ENCODE data around the gene CTDSP2.
A peak's percentile ranks its signal among the peaks of the same experiment; 100 is the strongest.
"Not testable (repeated sequence)": the region's sequence is repeated elsewhere in the genome, so short reads cannot be mapped to it uniquely, and the experiment has no call there.

Gene CTDSP2

GRCh38 chr12:57846577-57847319, at the start of gene CTDSP2:
Gene CTDSP2 (minus strand): TSS chr12:57846729. CDS start chr12:57846435, 294 bp downstream.
- DNase-seq, result peak; percentile 99

GRCh38 chr12:57896115-57896433, 49.5 kb upstream of the CTDSP2 start:
- no peak for DNase-seq

GRCh38 chr12:57895389-57896114, 49.0 kb upstream of the CTDSP2 start:
- DNase-seq, result no peak

GRCh38 chr12:57894399-57895292, 48.1 kb upstream of the CTDSP2 start:
- DNase-seq, result no peak

GRCh38 chr12:57893431-57894353, 47.2 kb upstream of the CTDSP2 start:
- peak; percentile 86 for DNase-seq

- peak; percentile 28 for DNase-seq
Observed at GRCh38 chr12:57892232-57892972, 45.9 kb upstream of the CTDSP2 start.

- DNase-seq, result no peak
Observed at GRCh38 chr12:57891542-57892228, 45.2 kb upstream of the CTDSP2 start.

GRCh38 chr12:57890191-57891115, 43.9 kb upstream of the CTDSP2 start:
- no peak for DNase-seq

GRCh38 chr12:57889500-57889989, 43.0 kb upstream of the CTDSP2 start:
- DNase-seq, result no peak

GRCh38 chr12:57888409-57889157, 42.1 kb upstream of the CTDSP2 start:
- peak; percentile 25 for DNase-seq

GRCh38 chr12:57887631-57888408, 41.3 kb upstream of the CTDSP2 start:
- no peak for DNase-seq

GRCh38 chr12:57886964-57887363, 40.4 kb upstream of the CTDSP2 start:
- DNase-seq, result not testable (repeated sequence)

GRCh38 chr12:57886542-57886941, 40.0 kb upstream of the CTDSP2 start:
- no peak for DNase-seq

- DNase-seq, result no peak
Observed at GRCh38 chr12:57885207-57885606, 38.7 kb upstream of the CTDSP2 start.

GRCh38 chr12:57883700-57884099, 37.2 kb upstream of the CTDSP2 start:
- DNase-seq, result no peak

GRCh38 chr12:57883057-57883456, 36.5 kb upstream of the CTDSP2 start:
- DNase-seq, result no peak

GRCh38 chr12:57882575-57882974, 36.0 kb upstream of the CTDSP2 start:
- no peak for DNase-seq

GRCh38 chr12:57881475-57881874, 34.9 kb upstream of the CTDSP2 start:
- no peak for DNase-seq
